Vagina (tissue), 2 donors: ENCODE data around the gene ZNF83.

Experiments used
- CTCF ChIP-seq, 3 experiments: fragments of 450-650 bp in 2 of 3; fragments of 200-600 bp in 1 of 3; sonication (generic) in 1 of 3; IDR thresholded peaks; one replicate each; pipeline ENCODE4 v1.5.1; 2017 to 2019; ENCODE audit warnings: antibody characterized with exemption in 3 of 3, mild to moderate bottlenecking in 2 of 3, moderate library complexity in 2 of 3
- POLR2A ChIP-seq, 2 donors: fragments of 450-650 bp; IDR thresholded peaks; one replicate each; pipeline ENCODE4 v1.6.1; 2017; ENCODE audit warnings: antibody characterized with exemption in 2 of 2, mild to moderate bottlenecking in 2 of 2, moderate library complexity in 2 of 2

GRCh38 chr19:52570000-52570861 lies 67.9 kb downstream of the ZNF83 start, which contains the start of gene ZNF701:
- TF ChIP-seq CTCF (IDR thresholded peaks at IDR 0.05) = peak in 2 of 3 experiments; percentile 29
- peak in 1 of 2 donors; percentile 83 for TF ChIP-seq POLR2A (IDR thresholded peaks at IDR 0.05)
